B cell (primary cell): ENCODE results near the gene LIME1. TPM values are rescaled to one million over a fixed set of nuclear protein-coding genes. Genes with fewer than 3 reads are reported as not detected.
A peak's percentile ranks its signal among the peaks of the same experiment; 100 is the strongest.

Experiments used
- ATAC-seq: fragments of 200-7000 bp; cut with Tn5 transposase; one replicate; pipeline ENCODE4 v1.10.0; 2021; ENCODE audit warnings: low read depth, mild to moderate bottlenecking, moderate number of reproducible peaks, moderate library complexity
- CTCF ChIA-PET: fragments of 350-600 bp; sonication (Branson Sonifier 250); formaldehyde crosslinking; loops from one replicate; lab custom pipeline; 2021; ENCODE audit warnings: antibody characterized with exemption, inconsistent platforms; lab: Charles Lee
- POLR2A ChIA-PET: fragments of 350-600 bp; sonication (Branson Sonifier 250); formaldehyde crosslinking; loops from one replicate; lab custom pipeline; 2021; ENCODE audit warnings: antibody characterized with exemption; lab: Charles Lee
- DNase-seq: peaks from one replicate; pipeline ENCODE4 v3.0.0; 2013
- H2AFZ ChIP-seq: 2 replicates; pipeline ENCODE4 v1.6.1; 2012; ENCODE audit warnings: mild to moderate bottlenecking, low read depth, low read length; ENCODE audit not compliant: insufficient read depth, poor library complexity, severe bottlenecking
- H3K27ac ChIP-seq, 2 donors: 1 replicate in 1 of 2; 2 replicates in 1 of 2; pipeline ENCODE4 v1.5.1; 2012 to 2013; ENCODE audit warnings: low read length in 2 of 2, mild to moderate bottlenecking in 2 of 2, moderate library complexity in 1 of 2
- H3K27me3 ChIP-seq, 4 experiments: fragments of 200-600 bp in 1 of 4; sonication (generic) in 1 of 4; replicated peaks in 1 of 4; 1 replicate in 2 of 4; 2 replicates in 2 of 4; pipeline versions ENCODE4 v1.6.1 to v1.7.0; 2013 to 2016; ENCODE audit warnings: low read length in 3 of 4, mild to moderate bottlenecking in 2 of 4, mixed read lengths in 1 of 4, moderate library complexity in 1 of 4; ENCODE audit not compliant: insufficient read depth in 4 of 4, control insufficient read depth in 3 of 4; ENCODE audit errors: control extremely low read depth in 1 of 4
- H3K36me3 ChIP-seq, 2 experiments: replicated peaks in 1 of 2; 1 replicate in 1 of 2; 2 replicates in 1 of 2; pipeline versions ENCODE4 v1.6.1 to v1.7.1; 2013; ENCODE audit warnings: low read length in 1 of 2; ENCODE audit not compliant: insufficient read depth in 2 of 2, control insufficient read depth in 1 of 2; ENCODE audit errors: control extremely low read depth in 1 of 2, extremely low read depth in 1 of 2
- H3K4me1 ChIP-seq, 2 donors: fragments of 200-600 bp in 1 of 2; sonication (generic) in 1 of 2; 1 replicate in 1 of 2; 2 replicates in 1 of 2; pipeline versions ENCODE4 v1.5.1 to v1.6.1; 2013 to 2017; ENCODE audit warnings: low read length in 2 of 2; ENCODE audit not compliant: control insufficient read depth in 2 of 2, insufficient read depth in 2 of 2
- H3K4me2 ChIP-seq: replicated peaks from 2 replicates; pipeline ENCODE3; 2012; ENCODE audit warnings: mild to moderate bottlenecking, low read depth, low read length; ENCODE audit not compliant: poor library complexity, severe bottlenecking
- H3K4me3 ChIP-seq, 5 experiments: fragments of 200-600 bp in 1 of 5; sonication (generic) in 1 of 5; 1 replicate in 3 of 5; 2 replicates in 2 of 5; pipeline versions ENCODE4 v1.5.1 to v1.7.0; 2011 to 2016; ENCODE audit warnings: low read length in 4 of 5, mild to moderate bottlenecking in 4 of 5, low read depth in 2 of 5, control low read depth in 1 of 5, moderate library complexity in 1 of 5; ENCODE audit not compliant: insufficient read depth in 1 of 5; ENCODE audit errors: control extremely low read depth in 1 of 5, extremely low read depth in 1 of 5
- H3K79me2 ChIP-seq: fragments of 200-600 bp; sonication (generic); one replicate; pipeline ENCODE4 v1.6.0; 2016; ENCODE audit warnings: low read length; ENCODE audit not compliant: control insufficient read depth, insufficient read depth
- H3K9ac ChIP-seq: fragments of 200-600 bp; sonication (generic); 2 replicates; pipeline ENCODE4 v1.6.1; 2017; ENCODE audit warnings: mild to moderate bottlenecking, low read length, moderate library complexity
- H3K9me3 ChIP-seq, 3 donors: one replicate each; pipeline versions ENCODE4 v1.6.1 to v1.7.1; 2013; ENCODE audit warnings: low read length in 2 of 3; ENCODE audit not compliant: control insufficient read depth in 2 of 3, insufficient read depth in 1 of 3; ENCODE audit errors: control extremely low read depth in 1 of 3
- H4K20me1 ChIP-seq: 2 replicates; pipeline ENCODE4 v1.6.0; 2012; ENCODE audit warnings: mild to moderate bottlenecking, low read length; ENCODE audit not compliant: insufficient read depth, control insufficient read depth, poor library complexity, severe bottlenecking
- H3K27ac Mint-ChIP-seq: one replicate; pipeline ENCODE4 v1.8.0; 2021; ENCODE audit warnings: mixed read lengths
- H3K27me3 Mint-ChIP-seq: one replicate; pipeline ENCODE4 v1.8.0; 2021; ENCODE audit warnings: mixed read lengths
- H3K4me1 Mint-ChIP-seq: one replicate; pipeline ENCODE4 v1.8.0; 2021; ENCODE audit warnings: mixed read lengths
- H3K4me3 Mint-ChIP-seq: one replicate; pipeline ENCODE4 v1.8.0; 2021; ENCODE audit warnings: mixed read lengths
- H3K9me3 Mint-ChIP-seq: one replicate; pipeline ENCODE4 v1.8.0; 2022; ENCODE audit warnings: mixed read lengths; ENCODE audit not compliant: insufficient read depth
- EZH2 ChIP-seq: IDR thresholded peaks from 2 replicates; pipeline ENCODE4 v1.6.1; 2012; ENCODE audit warnings: borderline replicate concordance, low read depth, mild to moderate bottlenecking, moderate library complexity, low read length; ENCODE audit not compliant: insufficient read depth, poor library complexity, severe bottlenecking
- WGBS: methylation state at CpG from one replicate; pipeline ENCODE4 v1.1.5; 2013; ENCODE audit warnings: missing lambda C conversion rate; ENCODE audit not compliant: insufficient coverage; 5-methylcytosine and 5-hydroxymethylcytosine counted together
- intact Hi-C: fragments of 100-400 bp; cut with micrococcal nuclease; formaldehyde crosslinking; loops from one replicate; pipeline ENCODE4 v1.10.0; 2022
- polyA plus RNA-seq: library from polyadenylated mRNA; depleted of rRNA; stranded (reverse); fragments of >200 nt; gene quantifications from 2 replicates; pipeline ENCODE4 v1.2.3, GENCODE V29; 2012
- total RNA-seq, 2 donors: library from RNA; stranded (reverse); fragments of 120-200 nt in 1 of 2; gene quantifications; 1 replicate in 1 of 2; 2 replicates in 1 of 2; pipeline versions ENCODE4 v1.2.3 to v1.2.4, GENCODE V29; 2013 to 2022
- TF ChIP-seq, protein P1 (sequence below): fragments of 200-600 bp; IDR thresholded peaks from one replicate; pipeline ENCODE4 v1.8.0; 2022; ENCODE audit warnings: antibody characterized with exemption, mild to moderate bottlenecking

Gene LIME1
- total and polyA plus RNA-seq, 2 donors (not counting 1 experiment from before 2014, with no cell fraction given) = 14.5 to 95.2 TPM

DNA sequence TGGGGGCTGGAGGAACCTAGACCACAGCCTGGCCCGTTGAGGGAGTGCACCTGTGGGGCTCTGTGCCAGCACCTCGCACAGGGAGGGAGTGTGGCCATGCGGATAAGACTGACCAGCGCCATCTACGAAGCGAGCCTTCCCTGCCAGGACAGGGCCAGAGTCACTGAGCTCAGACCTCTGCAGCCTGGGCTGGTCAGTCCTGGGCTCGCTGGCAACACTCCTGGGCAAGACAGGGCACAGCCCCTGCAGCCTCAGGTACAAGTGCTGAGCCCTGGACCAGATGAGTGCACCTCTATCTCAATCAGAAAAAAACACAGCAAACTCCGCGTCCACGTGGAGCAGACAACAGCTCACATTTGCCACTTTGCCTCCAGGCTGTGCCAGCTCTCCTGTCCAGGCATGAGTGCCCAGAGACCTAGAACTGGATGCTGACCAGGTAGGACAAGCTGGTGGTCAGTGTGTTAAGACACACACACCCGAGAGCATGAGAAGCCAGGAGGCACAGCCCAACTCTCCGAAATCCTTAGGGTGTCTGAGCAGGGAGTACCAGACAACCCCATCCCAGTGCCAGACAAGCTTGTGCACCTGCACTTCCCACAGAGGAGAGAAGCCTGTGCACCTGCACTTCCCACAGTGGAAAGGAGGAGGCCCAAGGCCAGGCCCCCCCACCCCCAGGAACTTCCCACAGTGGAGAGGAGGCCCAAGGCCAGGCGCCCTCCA lies 33.6 kb upstream of the LIME1 start:
- Mint-ChIP-seq H3K27ac (no peak overlapping the region), H3K4me1 (peaks cover 12% of the 10 kb centered on the region), H3K9me3 (no peaks in the 10 kb centered on the region), H3K27me3 (no peaks in the 10 kb centered on the region), H3K4me3 (no peak overlapping the region)
- ChIA-PET POLR2A (interaction anchor here (0.5 to 1.0 kb wide), 3 partner anchors 18 to 68 kb away, joined by 3 read pairs; no protein-coding TSS in a partner anchor), CTCF (interaction anchor here (0.6 kb wide), 1 partner anchor 321 kb away, joined by 3 read pairs; no protein-coding TSS in a partner anchor)
- WGBS = 92% methylated on average over 12 of the region's 13 CpGs
- H3K27ac ChIP-seq = no peak overlapping the region
- DNase-seq (no peak), ATAC-seq (no peak)
- no peak overlapping the region for H2AFZ ChIP-seq
- H3K4me1 ChIP-seq = peaks cover 13 to 14% of the 10 kb centered on the region in 2 donors
- H3K36me3 ChIP-seq = peaks cover 0 to 26% of the 10 kb centered on the region in 2 experiments
- H3K79me2 ChIP-seq = peaks cover 95% of the 10 kb centered on the region
- no peak overlapping the region for H3K4me3 ChIP-seq
- H3K9ac ChIP-seq = no peak overlapping the region
- no peak overlapping the region for H3K4me2 ChIP-seq
- no peaks in the 10 kb centered on the region for H3K9me3 ChIP-seq
- H4K20me1 ChIP-seq = peaks cover 97% of the 10 kb centered on the region
- H3K27me3 ChIP-seq = no peaks in the 10 kb centered on the region
- TF ChIP-seq, protein P1, sequence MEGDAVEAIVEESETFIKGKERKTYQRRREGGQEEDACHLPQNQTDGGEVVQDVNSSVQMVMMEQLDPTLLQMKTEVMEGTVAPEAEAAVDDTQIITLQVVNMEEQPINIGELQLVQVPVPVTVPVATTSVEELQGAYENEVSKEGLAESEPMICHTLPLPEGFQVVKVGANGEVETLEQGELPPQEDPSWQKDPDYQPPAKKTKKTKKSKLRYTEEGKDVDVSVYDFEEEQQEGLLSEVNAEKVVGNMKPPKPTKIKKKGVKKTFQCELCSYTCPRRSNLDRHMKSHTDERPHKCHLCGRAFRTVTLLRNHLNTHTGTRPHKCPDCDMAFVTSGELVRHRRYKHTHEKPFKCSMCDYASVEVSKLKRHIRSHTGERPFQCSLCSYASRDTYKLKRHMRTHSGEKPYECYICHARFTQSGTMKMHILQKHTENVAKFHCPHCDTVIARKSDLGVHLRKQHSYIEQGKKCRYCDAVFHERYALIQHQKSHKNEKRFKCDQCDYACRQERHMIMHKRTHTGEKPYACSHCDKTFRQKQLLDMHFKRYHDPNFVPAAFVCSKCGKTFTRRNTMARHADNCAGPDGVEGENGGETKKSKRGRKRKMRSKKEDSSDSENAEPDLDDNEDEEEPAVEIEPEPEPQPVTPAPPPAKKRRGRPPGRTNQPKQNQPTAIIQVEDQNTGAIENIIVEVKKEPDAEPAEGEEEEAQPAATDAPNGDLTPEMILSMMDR = no peak
- TF ChIP-seq EZH2 = no peak
- intact Hi-C loops = no loop called here

GRCh38 chr20:63703471-63703975 lies 32.9 kb upstream of the LIME1 start:
- Mint-ChIP-seq H3K4me1 (peaks cover 12% of the 10 kb centered on the region), H3K27ac (no peak overlapping the region), H3K9me3 (no peaks in the 10 kb centered on the region), H3K27me3 (no peaks in the 10 kb centered on the region), H3K4me3 (no peak overlapping the region)
- H3K9ac ChIP-seq = no peak overlapping the region
- no peak for TF ChIP-seq EZH2
- TF ChIP-seq, protein P1 = no peak
- H4K20me1 ChIP-seq = peaks cover 95% of the 10 kb centered on the region
- no peak overlapping the region for H3K27ac ChIP-seq
- CTCF ChIA-PET = no interaction called here
- no peaks in the 10 kb centered on the region for H3K27me3 ChIP-seq
- H2AFZ ChIP-seq = no peak overlapping the region
- H3K4me1 ChIP-seq = peaks cover 15 to 18% of the 10 kb centered on the region in 2 donors
- 96% methylated on average over 15 of the region's 15 CpGs for WGBS
- POLR2A ChIA-PET = interaction anchor here (0.5 to 0.7 kb wide), 2 partner anchors 17 to 69 kb away, joined by 3 read pairs; no protein-coding TSS in a partner anchor
- DNase-seq = peak; percentile 13
- H3K79me2 ChIP-seq = peaks cover 96% of the 10 kb centered on the region
- no peaks in the 10 kb centered on the region for H3K9me3 ChIP-seq
- no peak for ATAC-seq
- H3K4me3 ChIP-seq = no peak overlapping the region
- no peak overlapping the region for H3K4me2 ChIP-seq
- intact Hi-C loops = no loop called here
- peaks cover 0 to 26% of the 10 kb centered on the region in 2 experiments for H3K36me3 ChIP-seq
